Measurements from ENCODE around the gene ATG7.

The ATG7 gene

DNA sequence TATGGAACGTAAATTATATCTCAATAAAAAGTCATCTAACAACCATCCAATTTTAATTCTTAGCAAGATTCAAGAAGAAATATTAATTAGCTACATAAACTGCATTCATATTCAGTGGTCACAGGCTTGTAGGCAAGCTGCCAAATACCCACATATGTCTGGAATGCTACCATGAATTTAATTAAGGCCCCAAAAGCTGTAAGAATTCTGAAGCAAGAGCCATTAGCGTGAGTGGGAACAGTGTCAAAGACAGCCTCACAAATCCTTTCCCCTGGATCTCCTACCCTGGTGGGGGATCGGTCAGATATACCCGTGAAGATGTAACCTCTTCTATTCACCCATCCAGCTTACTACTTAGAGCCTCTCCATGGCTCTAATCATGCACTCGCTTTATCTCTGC is 40.0 kb downstream of the ATG7 start:
- H3K9me3 ChIP-seq (ENCODE audit: control insufficient read depth in 2 of 2, low read length in 2 of 2), result no peaks in the 10 kb centered on the region
- H3K4me1 ChIP-seq (ENCODE audit: control insufficient read depth in 2 of 2, insufficient read depth in 2 of 2, low read length in 2 of 2), result no peaks in the 10 kb centered on the region
- H3K4me3 ChIP-seq (ENCODE audit: low read length in 2 of 2), result no peak overlapping the region
- no peak overlapping the region for H3K27ac ChIP-seq (ENCODE audit: low read depth in 2 of 2, low read length in 2 of 2)
- H3K9ac ChIP-seq (ENCODE audit: low read depth in 1 of 2, low read length in 2 of 2), result no peak overlapping the region
- H3K27me3 ChIP-seq (ENCODE audit: control insufficient read depth in 2 of 2, insufficient read depth in 2 of 2, low read length in 2 of 2), result no peaks in the 10 kb centered on the region
- H3K36me3 ChIP-seq (ENCODE audit: control insufficient read depth in 2 of 2, insufficient read depth in 2 of 2, low read length in 2 of 2), result peaks cover 61 to 68% of the 10 kb centered on the region in 2 donors

DNA sequence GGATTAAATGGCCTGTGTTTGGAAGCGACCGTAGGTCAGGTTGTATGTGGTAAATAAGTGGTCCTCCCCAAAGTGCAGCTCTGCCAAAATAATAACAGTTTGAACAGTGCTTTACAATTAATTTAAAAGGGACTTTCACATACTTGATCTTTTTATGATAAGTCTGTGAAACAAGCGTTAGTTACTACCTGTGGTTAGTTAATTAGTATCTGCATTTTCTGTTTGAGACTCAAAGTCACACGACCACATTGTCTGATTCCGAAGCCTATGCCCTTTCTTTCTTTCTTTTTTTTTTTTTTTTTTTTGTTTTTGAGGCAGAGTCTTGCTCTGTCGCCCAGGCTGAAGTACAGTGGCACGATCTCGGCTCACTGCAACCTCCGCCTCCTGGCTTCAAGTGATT is 45.1 kb downstream of the ATG7 start:
- Histone ChIP-seq H3K27me3 (ENCODE audit: control insufficient read depth in 2 of 2, insufficient read depth in 2 of 2, low read length in 2 of 2) (no peaks in the 10 kb centered on the region), H3K4me1 (ENCODE audit: control insufficient read depth in 2 of 2, insufficient read depth in 2 of 2, low read length in 2 of 2) (no peaks in the 10 kb centered on the region), H3K9me3 (ENCODE audit: control insufficient read depth in 2 of 2, low read length in 2 of 2) (no peaks in the 10 kb centered on the region), H3K27ac (ENCODE audit: low read depth in 2 of 2, low read length in 2 of 2) (no peak overlapping the region), H3K9ac (ENCODE audit: low read depth in 1 of 2, low read length in 2 of 2) (no peak overlapping the region), H3K36me3 (ENCODE audit: control insufficient read depth in 2 of 2, insufficient read depth in 2 of 2, low read length in 2 of 2) (peaks cover 67 to 72% of the 10 kb centered on the region in 2 donors), H3K4me3 (ENCODE audit: low read length in 2 of 2) (no peak overlapping the region)

DNA sequence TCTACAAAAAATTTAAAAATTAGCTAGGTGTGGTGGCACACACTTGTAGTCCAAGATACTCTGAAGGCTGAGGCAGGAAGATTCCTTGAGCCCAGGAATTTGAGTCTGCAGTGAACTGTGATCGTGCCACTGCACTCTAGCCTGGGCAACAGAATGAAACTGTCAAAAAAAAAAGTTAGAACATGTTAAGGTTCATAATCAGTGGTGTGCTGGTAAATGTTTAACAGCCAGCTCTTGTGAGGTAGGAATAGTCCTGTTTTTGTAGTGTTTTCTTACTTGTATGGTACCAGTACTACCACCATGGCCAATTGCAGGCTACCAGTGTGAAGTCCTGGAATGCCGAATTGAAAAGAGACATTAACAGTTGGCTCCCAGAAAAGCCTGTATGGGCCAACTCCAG is 50.7 kb downstream of the ATG7 start:
- Histone ChIP-seq H3K27me3 (ENCODE audit: control insufficient read depth in 2 of 2, insufficient read depth in 2 of 2, low read length in 2 of 2) (no peaks in the 10 kb centered on the region), H3K9ac (ENCODE audit: low read depth in 1 of 2, low read length in 2 of 2) (no peak overlapping the region), H3K4me3 (ENCODE audit: low read length in 2 of 2) (no peak overlapping the region)

DNA sequence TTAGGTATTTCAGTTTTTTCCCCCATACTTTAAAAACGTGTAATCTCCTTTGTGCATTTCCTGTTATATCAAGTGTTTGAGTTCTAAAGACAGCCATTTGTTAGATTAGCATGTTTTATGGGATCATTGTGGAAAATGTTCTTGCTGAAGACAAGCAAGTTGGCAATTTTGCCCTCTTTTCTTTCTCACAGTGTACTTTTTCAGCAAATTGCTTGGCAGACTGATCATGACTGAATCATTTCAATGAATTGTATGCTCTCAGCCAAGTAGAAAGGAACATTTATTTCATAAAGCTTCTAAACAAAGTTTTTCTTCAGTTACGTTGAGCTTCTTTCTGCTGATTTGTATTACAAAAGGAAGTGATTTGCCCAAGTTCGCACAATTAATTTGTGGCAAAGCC is 51.6 kb downstream of the ATG7 start:
- no peaks in the 10 kb centered on the region for H3K4me1 ChIP-seq (ENCODE audit: control insufficient read depth in 2 of 2, insufficient read depth in 2 of 2, low read length in 2 of 2)
- H3K4me3 ChIP-seq (ENCODE audit: low read length in 2 of 2), result no peak overlapping the region
- no peak overlapping the region for H3K27ac ChIP-seq (ENCODE audit: low read depth in 2 of 2, low read length in 2 of 2)
- no peak overlapping the region for H3K9ac ChIP-seq (ENCODE audit: low read depth in 1 of 2, low read length in 2 of 2)
- no peaks in the 10 kb centered on the region for H3K9me3 ChIP-seq (ENCODE audit: control insufficient read depth in 2 of 2, low read length in 2 of 2)
- no peaks in the 10 kb centered on the region for H3K27me3 ChIP-seq (ENCODE audit: control insufficient read depth in 2 of 2, insufficient read depth in 2 of 2, low read length in 2 of 2)
- H3K36me3 ChIP-seq (ENCODE audit: control insufficient read depth in 2 of 2, insufficient read depth in 2 of 2, low read length in 2 of 2), result peaks cover 35 to 45% of the 10 kb centered on the region in 2 donors

More for the DNA sequence above, 50.7 kb downstream of the ATG7 start:
- Histone ChIP-seq H3K36me3 (ENCODE audit: control insufficient read depth in 2 of 2, insufficient read depth in 2 of 2, low read length in 2 of 2) (peaks cover 38 to 54% of the 10 kb centered on the region in 2 donors), H3K9me3 (ENCODE audit: control insufficient read depth in 2 of 2, low read length in 2 of 2) (no peaks in the 10 kb centered on the region), H3K27ac (ENCODE audit: low read depth in 2 of 2, low read length in 2 of 2) (no peak overlapping the region), H3K4me1 (ENCODE audit: control insufficient read depth in 2 of 2, insufficient read depth in 2 of 2, low read length in 2 of 2) (no peaks in the 10 kb centered on the region)

DNA sequence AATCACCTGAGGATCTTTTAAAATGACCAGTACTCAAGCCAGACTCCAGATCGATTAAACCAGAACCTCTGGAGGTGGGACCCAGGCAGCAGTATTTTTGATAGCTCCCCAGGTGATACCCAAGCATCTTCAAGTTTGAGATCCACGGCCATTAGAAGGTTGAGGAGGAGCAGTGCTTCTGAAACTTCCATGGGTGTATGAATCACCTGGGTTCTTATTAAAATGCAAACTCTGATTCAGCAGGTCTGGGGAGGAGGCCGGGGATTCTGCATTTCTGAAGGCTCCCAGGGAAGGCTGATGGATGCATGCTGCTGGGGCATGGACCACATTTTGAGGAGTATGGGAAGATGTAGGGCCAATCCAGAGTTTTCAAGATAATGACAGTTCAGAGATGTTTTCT is 55.4 kb downstream of the ATG7 start:
- no peak overlapping the region for H3K4me3 ChIP-seq (ENCODE audit: low read length in 2 of 2)
- no peaks in the 10 kb centered on the region for H3K27me3 ChIP-seq (ENCODE audit: control insufficient read depth in 2 of 2, insufficient read depth in 2 of 2, low read length in 2 of 2)
- no peaks in the 10 kb centered on the region for H3K9me3 ChIP-seq (ENCODE audit: control insufficient read depth in 2 of 2, low read length in 2 of 2)
- H3K36me3 ChIP-seq (ENCODE audit: control insufficient read depth in 2 of 2, insufficient read depth in 2 of 2, low read length in 2 of 2), result peaks cover 21 to 28% of the 10 kb centered on the region in 2 donors
- H3K27ac ChIP-seq (ENCODE audit: low read depth in 2 of 2, low read length in 2 of 2), result no peak overlapping the region
- H3K4me1 ChIP-seq (ENCODE audit: control insufficient read depth in 2 of 2, insufficient read depth in 2 of 2, low read length in 2 of 2), result no peaks in the 10 kb centered on the region
- no peak overlapping the region for H3K9ac ChIP-seq (ENCODE audit: low read depth in 1 of 2, low read length in 2 of 2)

DNA sequence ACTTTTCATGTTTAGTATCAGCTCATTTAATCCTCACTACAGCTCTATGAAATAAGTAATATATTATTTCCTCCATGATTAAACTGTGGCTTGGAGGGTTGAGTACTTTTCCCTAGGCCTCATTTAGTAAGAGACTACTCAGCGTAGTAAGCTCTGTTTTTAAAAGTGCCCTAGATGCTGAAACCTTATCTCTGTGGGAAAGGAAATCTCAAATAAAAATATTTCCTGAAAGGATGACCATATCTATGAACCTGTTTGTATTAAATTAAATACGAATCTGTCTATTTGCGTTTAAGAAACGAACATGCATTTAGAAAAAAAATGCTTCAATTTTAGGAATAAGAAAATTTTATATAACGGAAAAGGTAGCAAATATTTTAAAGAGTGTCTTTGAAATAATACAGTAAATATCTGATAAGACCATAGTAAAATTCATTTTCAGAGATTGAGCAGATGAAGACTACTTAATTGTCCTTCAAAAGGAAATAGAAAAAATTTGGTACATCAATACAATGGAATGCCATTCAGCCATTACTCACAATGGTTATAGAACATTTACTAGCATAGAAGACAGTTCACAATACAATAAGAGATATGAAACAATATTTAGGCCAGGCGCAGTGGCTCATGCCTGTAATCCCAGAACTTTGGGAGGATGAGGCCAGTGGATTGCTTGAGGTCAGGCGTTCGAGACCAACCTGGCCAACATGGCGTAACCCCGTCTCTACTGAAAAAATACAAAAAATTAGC is 56.2 kb downstream of the ATG7 start:
- H3K27me3 ChIP-seq (ENCODE audit: control insufficient read depth in 2 of 2, insufficient read depth in 2 of 2, low read length in 2 of 2), result no peaks in the 10 kb centered on the region
- H3K36me3 ChIP-seq (ENCODE audit: control insufficient read depth in 2 of 2, insufficient read depth in 2 of 2, low read length in 2 of 2), result peaks cover 23 to 24% of the 10 kb centered on the region in 2 donors
- H3K4me1 ChIP-seq (ENCODE audit: control insufficient read depth in 2 of 2, insufficient read depth in 2 of 2, low read length in 2 of 2), result no peaks in the 10 kb centered on the region
- no peak overlapping the region for H3K27ac ChIP-seq (ENCODE audit: low read depth in 2 of 2, low read length in 2 of 2)
- no peak overlapping the region for H3K9ac ChIP-seq (ENCODE audit: low read depth in 1 of 2, low read length in 2 of 2)
- H3K4me3 ChIP-seq (ENCODE audit: low read length in 2 of 2), result no peak overlapping the region
- no peaks in the 10 kb centered on the region for H3K9me3 ChIP-seq (ENCODE audit: control insufficient read depth in 2 of 2, low read length in 2 of 2)

DNA sequence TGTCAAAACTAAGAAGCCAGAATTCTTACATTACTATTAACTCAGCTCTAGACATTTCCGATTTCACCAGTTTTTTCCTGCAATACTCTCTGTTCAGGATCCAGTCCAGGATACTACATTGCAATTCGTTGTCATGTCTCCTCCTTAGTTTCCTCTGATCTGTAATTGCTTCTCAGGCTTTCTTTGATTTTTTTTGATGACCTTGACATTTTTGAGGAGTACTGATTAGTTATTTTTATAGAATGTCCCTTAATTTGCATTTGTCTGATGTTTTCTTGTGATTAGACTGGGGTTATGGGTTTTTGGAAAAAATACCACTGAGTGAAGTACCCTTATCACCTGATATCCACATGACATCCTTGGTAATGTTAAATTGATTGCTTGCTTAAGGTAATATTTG is 57.6 kb downstream of the ATG7 start:
- H3K27me3 ChIP-seq (ENCODE audit: control insufficient read depth in 2 of 2, insufficient read depth in 2 of 2, low read length in 2 of 2), result no peaks in the 10 kb centered on the region
- no peaks in the 10 kb centered on the region for H3K4me1 ChIP-seq (ENCODE audit: control insufficient read depth in 2 of 2, insufficient read depth in 2 of 2, low read length in 2 of 2)
- peaks cover 23 to 24% of the 10 kb centered on the region in 2 donors for H3K36me3 ChIP-seq (ENCODE audit: control insufficient read depth in 2 of 2, insufficient read depth in 2 of 2, low read length in 2 of 2)
- H3K27ac ChIP-seq (ENCODE audit: low read depth in 2 of 2, low read length in 2 of 2), result no peak overlapping the region
- no peak overlapping the region for H3K9ac ChIP-seq (ENCODE audit: low read depth in 1 of 2, low read length in 2 of 2)
- H3K9me3 ChIP-seq (ENCODE audit: control insufficient read depth in 2 of 2, low read length in 2 of 2), result no peaks in the 10 kb centered on the region
- H3K4me3 ChIP-seq (ENCODE audit: low read length in 2 of 2), result no peak overlapping the region

DNA sequence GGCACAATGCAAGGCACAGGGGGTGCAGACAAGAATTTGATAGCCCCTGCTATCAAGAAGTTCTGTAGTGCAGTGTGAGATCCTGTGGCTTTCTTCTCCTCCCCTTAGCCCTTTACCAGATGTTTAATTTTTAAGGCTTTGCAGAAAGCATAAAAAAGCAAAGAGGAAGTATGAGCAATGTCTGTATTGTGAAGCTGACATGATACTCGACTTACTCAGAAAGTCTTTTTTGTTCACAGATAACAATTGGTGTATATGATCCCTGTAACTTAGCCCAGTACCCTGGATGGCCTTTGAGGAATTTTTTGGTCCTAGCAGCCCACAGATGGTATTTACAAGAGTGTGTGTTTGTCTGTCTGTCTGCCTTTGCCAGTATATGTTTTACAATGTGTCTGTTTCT is 58.9 kb downstream of the ATG7 start:
- no peak overlapping the region for H3K4me3 ChIP-seq (ENCODE audit: low read length in 2 of 2)
- H3K9me3 ChIP-seq (ENCODE audit: control insufficient read depth in 2 of 2, low read length in 2 of 2), result no peaks in the 10 kb centered on the region
- no peaks in the 10 kb centered on the region for H3K27me3 ChIP-seq (ENCODE audit: control insufficient read depth in 2 of 2, insufficient read depth in 2 of 2, low read length in 2 of 2)
- no peak overlapping the region for H3K27ac ChIP-seq (ENCODE audit: low read depth in 2 of 2, low read length in 2 of 2)
- peaks cover 20 to 21% of the 10 kb centered on the region in 2 donors for H3K36me3 ChIP-seq (ENCODE audit: control insufficient read depth in 2 of 2, insufficient read depth in 2 of 2, low read length in 2 of 2)
- no peak overlapping the region for H3K9ac ChIP-seq (ENCODE audit: low read depth in 1 of 2, low read length in 2 of 2)
- no peaks in the 10 kb centered on the region for H3K4me1 ChIP-seq (ENCODE audit: control insufficient read depth in 2 of 2, insufficient read depth in 2 of 2, low read length in 2 of 2)

DNA sequence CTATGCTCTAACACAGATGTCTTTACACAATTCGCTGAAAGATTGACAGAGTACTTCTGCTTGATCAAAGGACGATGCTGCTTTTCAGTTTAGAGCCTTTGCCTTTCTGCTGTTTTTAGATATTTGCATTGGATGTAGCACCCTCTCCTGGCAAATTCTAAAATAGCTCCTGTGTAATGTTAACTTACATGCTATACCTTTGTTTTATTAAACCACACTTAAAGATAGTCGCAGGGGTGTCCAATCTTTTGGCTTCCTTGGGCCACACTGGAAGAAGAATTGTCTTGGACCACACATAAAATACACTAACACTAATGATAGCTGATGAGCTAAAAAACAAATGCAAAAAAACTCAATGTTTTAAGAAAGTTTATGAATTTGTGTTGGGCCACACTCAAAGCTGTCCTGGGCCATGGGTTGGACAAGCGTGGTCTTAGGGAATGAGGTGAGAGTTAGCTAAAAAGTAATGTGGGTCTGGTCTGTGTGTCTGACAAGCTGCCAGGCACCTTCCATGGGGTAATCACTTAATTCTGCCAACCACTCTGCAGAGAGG is 62.9 kb downstream of the ATG7 start:
- Histone ChIP-seq H3K27ac (ENCODE audit: low read depth in 2 of 2, low read length in 2 of 2) (no peak overlapping the region), H3K9me3 (ENCODE audit: control insufficient read depth in 2 of 2, low read length in 2 of 2) (no peaks in the 10 kb centered on the region), H3K27me3 (ENCODE audit: control insufficient read depth in 2 of 2, insufficient read depth in 2 of 2, low read length in 2 of 2) (no peaks in the 10 kb centered on the region), H3K36me3 (ENCODE audit: control insufficient read depth in 2 of 2, insufficient read depth in 2 of 2, low read length in 2 of 2) (peaks cover 7 to 10% of the 10 kb centered on the region in 2 donors), H3K9ac (ENCODE audit: low read depth in 1 of 2, low read length in 2 of 2) (no peak overlapping the region), H3K4me3 (ENCODE audit: low read length in 2 of 2) (no peak overlapping the region), H3K4me1 (ENCODE audit: control insufficient read depth in 2 of 2, insufficient read depth in 2 of 2, low read length in 2 of 2) (no peaks in the 10 kb centered on the region)

DNA sequence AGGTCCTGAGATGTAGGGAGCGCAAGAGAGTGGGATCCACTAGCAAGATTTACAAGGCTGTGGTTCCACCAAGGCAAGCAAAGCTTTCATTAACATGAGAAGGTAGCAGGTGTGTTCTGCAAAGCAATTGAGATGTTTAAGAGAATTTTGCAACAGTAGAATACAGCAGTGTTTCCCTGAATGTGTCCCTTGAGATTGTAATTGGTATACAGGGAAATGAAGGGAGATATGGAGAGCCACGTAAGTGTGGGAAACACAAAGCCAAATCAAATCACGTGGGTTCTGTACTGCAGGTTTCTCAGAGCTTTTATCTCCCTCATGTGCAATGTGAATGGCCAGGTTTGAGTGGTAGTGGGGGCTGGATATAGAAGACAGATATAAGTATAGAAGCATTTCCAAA is 67.3 kb downstream of the ATG7 start:
- Histone ChIP-seq H3K4me1 (ENCODE audit: control insufficient read depth in 2 of 2, insufficient read depth in 2 of 2, low read length in 2 of 2) (no peaks in the 10 kb centered on the region), H3K27me3 (ENCODE audit: control insufficient read depth in 2 of 2, insufficient read depth in 2 of 2, low read length in 2 of 2) (no peaks in the 10 kb centered on the region), H3K9me3 (ENCODE audit: control insufficient read depth in 2 of 2, low read length in 2 of 2) (no peaks in the 10 kb centered on the region), H3K4me3 (ENCODE audit: low read length in 2 of 2) (no peak overlapping the region), H3K36me3 (ENCODE audit: control insufficient read depth in 2 of 2, insufficient read depth in 2 of 2, low read length in 2 of 2) (peaks cover 15% of the 10 kb centered on the region in 2 donors), H3K9ac (ENCODE audit: low read depth in 1 of 2, low read length in 2 of 2) (peak overlapping the region in 1 of 2 donors; percentile 8), H3K27ac (ENCODE audit: low read depth in 2 of 2, low read length in 2 of 2) (no peak overlapping the region)

Data from mucosa of rectum (tissue), 2 donors.